ENCODE results near the gene FIGNL1.

DNA sequence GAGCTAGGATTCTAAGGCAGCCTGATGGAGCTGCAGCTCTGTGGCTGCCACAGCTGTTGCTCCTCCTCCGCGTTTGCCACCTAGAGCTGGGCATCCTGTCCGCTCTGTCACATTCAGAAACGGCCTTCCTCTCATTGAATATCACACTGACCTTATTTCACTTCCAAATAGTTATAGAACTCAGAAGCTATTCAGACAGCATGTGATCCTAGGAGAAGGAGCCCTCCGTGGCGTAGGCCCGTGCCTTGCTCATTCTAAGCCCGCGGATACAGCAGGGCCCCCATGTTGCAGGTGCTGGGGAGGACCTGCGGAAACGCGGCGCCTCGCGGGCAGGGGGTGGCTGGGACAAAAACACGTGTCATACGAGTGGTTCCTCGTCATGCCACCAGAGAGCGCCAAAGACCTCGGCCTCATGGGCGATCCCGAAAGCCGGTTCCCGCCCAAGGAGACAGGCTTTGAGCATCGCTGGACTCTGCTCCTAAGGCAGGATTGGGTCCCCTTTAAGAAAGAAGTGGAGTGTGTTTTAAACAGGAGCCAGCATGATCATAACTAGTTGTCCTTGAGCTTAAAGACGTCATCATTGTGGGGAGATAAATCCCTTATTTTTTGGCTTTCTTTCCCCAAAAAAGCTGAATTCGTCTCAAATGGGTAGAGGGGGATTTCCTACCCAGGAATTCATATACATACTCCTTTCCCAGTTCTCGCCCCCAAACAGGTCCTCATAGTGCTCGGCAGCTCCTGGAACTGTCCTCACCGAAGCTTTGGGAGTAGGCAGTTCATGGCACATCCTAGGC, 17.9 kb upstream of the FIGNL1 start:
- TF ChIP-seq POLR2A (IDR thresholded peaks at IDR 0.05; ENCODE audit: low read depth, low read length) (no peak), TAF1 (IDR thresholded peaks at IDR 0.05; ENCODE audit: borderline replicate concordance, low read depth, low read length) (no peak)

All from GM12892 (cell line).